GM12801 (cell line): Measurements from ENCODE around the gene SPARC.

Source experiments
- TF ChIP-seq, protein P1 (sequence below): IDR thresholded peaks from one replicate; pipeline ENCODE4 v1.5.1; 2011; ENCODE audit warnings: control low read depth; ENCODE audit not compliant: insufficient read length; ENCODE audit errors: extremely low read depth

SPARC gene

DNA sequence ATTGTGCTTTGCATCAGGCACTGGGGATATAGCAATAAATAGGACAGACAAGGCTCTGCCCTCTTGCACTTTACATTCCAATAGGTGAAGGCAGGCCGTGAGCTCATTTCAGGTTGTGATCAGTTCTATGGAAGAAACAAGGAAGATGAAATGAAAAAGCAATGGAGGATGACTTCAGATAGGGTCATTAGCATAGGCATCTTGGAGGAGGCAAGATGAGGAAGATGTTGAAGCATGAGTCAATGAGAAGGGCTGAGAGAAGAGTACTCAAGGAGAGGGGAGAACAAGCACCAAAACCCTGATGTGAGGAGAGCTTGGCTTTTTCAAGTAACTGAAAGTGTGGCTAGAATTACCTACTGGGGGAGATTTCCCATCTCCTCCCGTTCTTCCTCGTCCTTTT is 5.0 kb upstream of the SPARC start:
- TF ChIP-seq, protein P1, sequence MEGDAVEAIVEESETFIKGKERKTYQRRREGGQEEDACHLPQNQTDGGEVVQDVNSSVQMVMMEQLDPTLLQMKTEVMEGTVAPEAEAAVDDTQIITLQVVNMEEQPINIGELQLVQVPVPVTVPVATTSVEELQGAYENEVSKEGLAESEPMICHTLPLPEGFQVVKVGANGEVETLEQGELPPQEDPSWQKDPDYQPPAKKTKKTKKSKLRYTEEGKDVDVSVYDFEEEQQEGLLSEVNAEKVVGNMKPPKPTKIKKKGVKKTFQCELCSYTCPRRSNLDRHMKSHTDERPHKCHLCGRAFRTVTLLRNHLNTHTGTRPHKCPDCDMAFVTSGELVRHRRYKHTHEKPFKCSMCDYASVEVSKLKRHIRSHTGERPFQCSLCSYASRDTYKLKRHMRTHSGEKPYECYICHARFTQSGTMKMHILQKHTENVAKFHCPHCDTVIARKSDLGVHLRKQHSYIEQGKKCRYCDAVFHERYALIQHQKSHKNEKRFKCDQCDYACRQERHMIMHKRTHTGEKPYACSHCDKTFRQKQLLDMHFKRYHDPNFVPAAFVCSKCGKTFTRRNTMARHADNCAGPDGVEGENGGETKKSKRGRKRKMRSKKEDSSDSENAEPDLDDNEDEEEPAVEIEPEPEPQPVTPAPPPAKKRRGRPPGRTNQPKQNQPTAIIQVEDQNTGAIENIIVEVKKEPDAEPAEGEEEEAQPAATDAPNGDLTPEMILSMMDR = no peak

DNA sequence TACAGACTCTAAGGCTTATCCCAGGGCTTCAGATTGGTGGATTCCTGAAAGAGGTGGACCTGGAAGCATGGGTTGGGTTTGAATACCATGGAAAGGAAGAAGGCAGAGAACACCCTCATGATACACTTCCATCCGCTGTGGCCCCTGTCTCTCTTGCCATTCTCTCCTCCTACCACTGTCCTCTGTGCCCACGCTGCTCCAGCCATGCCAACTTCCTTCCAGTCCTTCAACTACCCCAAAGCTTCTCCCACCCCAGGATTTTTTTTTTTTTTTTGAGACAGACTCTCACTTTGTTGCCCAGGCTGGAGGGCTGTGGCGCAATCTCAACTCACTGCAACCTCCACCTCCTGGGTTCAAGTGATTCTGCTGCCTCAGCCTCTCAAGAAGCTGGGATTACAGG is 1.7 kb upstream of the SPARC start:
- TF ChIP-seq, protein P1 = no peak

DNA sequence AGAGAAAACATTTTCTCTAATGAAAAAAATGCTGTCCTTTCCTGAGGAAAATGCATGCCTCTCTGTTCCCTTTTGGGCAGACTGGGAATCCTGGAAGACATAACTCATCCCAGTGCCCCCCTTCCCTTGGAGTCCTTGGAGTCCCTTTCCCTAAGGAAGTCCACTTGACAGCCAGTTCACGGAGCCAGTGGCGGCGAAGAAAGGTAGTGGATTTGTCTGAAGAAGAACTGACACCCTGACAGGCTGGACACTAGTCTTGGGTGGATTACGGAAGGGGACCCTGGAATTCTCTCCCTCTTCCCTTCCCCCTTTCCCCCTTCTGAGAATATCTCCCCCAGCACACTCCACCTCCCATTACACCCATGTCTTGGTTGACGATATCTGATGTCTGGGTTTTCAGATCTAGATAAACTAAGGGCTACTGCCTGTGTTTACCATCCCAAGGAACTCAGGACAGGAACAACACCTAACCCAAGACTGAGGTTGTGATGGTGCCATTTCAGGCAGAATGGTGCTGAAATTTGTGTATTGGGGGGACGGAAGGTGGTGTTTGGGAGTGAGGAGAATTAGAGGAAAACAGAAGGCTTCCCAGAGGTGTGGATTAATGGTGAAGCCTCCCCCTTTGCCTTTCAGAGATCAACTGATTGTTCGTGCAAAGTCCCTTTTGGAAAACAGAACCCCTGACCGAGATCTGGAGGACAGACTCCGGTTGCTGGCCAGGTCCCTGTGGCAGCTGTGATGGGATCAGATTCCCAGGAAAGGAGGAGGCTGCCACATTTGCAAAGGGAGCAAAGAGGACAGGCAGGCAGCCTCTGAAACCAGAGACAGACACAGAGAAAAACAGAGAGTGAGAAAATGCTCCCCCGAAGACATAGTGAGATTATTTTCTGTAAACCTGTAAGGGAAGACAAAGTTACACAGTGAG is 704 bp downstream of the SPARC start:
- TF ChIP-seq, protein P1 = no peak

DNA sequence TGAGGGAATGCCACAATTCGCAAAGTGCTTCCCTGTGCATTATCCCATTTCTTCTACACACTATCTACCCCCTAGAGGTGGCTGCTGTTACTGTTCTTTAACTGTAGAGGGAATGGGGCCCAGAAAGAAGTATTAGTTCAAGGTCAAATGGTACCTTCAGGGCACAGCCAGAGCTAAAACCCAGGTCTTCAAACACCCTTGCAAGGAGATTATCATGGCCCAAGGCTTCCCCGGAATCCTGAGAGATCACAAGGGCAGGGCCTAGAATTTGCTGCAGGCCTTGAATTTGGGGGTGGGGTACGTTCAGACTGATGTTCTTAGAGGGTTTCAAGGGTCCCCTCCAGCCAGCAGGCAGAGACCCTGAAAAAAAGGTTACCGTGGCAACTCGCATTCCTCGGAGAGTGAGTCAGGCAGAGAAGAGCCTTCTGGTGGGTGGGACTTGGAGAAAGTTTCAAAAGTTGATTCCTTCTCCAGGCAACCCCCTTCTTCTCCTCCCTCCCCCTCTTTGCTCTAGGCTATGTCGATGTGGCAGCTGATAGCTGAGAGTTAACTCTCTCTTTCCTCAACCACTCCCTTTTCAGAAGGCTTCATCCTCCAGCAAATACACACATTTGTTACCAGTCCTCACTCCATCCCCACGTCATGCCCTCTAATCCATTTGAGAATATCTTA is 1.9 kb downstream of the SPARC start:
- TF ChIP-seq, protein P1 = no peak

DNA sequence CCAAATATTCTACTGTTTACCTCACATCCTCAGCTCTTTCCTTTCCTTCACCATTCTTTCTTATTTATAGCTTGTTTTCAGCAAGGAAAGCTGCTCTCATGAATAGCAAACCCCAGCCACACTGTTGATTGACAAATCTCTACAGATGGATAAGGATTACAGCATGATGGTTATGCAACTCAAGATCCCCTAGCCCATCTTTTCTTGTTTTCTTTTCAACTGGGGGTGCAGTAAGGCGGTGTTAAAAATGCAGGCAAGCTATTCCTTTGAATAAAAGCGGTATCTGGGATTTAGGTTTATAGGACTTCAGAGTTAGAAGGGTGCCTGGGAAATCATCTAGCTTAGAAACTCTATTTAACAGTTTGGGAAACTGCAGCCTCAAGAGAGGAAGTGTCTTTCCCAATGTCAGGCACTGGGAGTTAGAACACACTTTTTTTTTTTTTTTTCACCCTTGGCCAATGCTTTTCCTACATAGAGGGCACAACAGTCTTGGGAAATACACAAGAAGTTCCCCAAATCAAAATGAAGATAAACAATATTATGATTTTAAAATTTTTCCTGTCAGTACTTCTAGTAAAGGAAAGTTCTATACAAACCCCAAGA is 2.6 kb downstream of the SPARC start:
- TF ChIP-seq, protein P1 = no peak

DNA sequence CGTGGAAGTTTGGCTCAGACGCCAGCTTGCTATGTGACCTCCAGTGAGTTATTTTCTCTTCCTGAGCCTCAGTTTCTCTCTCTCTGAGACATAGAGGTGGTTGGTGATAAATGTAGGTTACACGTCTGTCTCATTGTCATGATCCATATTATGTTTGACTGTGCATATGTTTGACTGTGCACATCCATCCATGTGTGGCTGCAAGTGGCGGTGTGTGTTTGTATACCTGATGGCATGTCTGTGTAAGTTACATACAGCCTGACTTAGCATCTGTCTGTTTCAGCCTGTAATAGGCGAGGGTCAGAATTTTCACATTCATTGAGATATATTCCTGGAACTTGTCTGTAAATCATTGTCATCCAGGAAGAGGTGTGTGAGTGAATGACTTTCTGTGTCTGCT is 3.3 kb downstream of the SPARC start:
- TF ChIP-seq, protein P1 = no peak

DNA sequence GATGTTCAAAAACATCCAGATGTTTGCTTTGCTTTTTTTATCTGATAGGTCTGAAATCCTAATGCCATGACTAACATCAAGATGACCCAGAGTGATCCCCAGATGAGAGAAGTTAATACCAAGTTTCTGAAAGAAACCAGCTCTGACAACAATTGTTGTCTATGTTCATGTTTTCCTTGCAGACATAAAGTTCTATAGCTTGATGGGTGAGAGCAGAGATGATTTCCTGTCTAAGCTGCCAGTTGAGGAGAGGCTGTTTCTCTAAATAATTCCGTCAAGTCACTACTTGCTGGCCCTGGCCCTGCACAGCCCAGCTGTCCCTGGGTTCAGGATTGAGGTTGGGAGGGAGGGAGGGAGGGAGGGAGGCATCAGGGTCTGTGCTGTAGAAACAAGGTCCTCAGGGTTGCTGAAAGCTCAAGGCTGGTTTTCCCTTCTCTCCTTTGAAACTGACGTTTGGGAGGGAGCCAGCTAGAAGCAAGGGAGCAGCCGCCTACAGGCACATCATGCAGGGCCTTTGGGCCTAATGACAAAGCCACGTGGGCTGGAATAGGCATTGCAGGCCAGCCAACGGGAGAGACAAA is 3.9 kb downstream of the SPARC start:
- TF ChIP-seq, protein P1 = no peak
